Trophoblast cell (in vitro differentiated cells and primary cell): ENCODE measurements around the gene GFOD1.

Experiments
- DNase-seq, 2 donors: peaks; one replicate each; pipeline ENCODE4 v3.0.0-alpha.2; 2016
- H2AFZ ChIP-seq: 2 replicates; pipeline ENCODE4 v1.6.1; 2013; ENCODE audit warnings: low read length, moderate library complexity, mild to moderate bottlenecking; ENCODE audit not compliant: insufficient read depth, poor library complexity
- H2AK5ac ChIP-seq: 2 replicates; pipeline ENCODE4 v1.6.1; 2013; ENCODE audit warnings: mild to moderate bottlenecking, low read length
- H2BK120ac ChIP-seq: 2 replicates; pipeline ENCODE4 v1.6.1; 2013; ENCODE audit warnings: low read length, mild to moderate bottlenecking, moderate library complexity; ENCODE audit not compliant: insufficient read depth, poor library complexity
- H2BK12ac ChIP-seq: 2 replicates; pipeline ENCODE4 v1.6.1; 2013; ENCODE audit warnings: mild to moderate bottlenecking, low read length, moderate library complexity
- H2BK5ac ChIP-seq: 2 replicates; pipeline ENCODE4 v1.6.1; 2013; ENCODE audit warnings: low read length, low read depth, moderate library complexity, mild to moderate bottlenecking; ENCODE audit not compliant: poor library complexity
- H3K14ac ChIP-seq: 2 replicates; pipeline ENCODE4 v1.6.1; 2013; ENCODE audit warnings: mild to moderate bottlenecking, low read length
- H3K18ac ChIP-seq: 2 replicates; pipeline ENCODE4 v1.6.1; 2013; ENCODE audit warnings: mild to moderate bottlenecking, low read length
- H3K23ac ChIP-seq: 2 replicates; pipeline ENCODE4 v1.6.1; 2013; ENCODE audit warnings: low read length
- H3K27ac ChIP-seq: 2 replicates; pipeline ENCODE4 v1.5.1; 2013; ENCODE audit warnings: low read depth, mild to moderate bottlenecking, inconsistent platforms, low read length, moderate library complexity
- H3K27me3 ChIP-seq: 2 replicates; pipeline ENCODE4 v1.6.1; 2013; ENCODE audit warnings: inconsistent platforms, mild to moderate bottlenecking, low read length, moderate library complexity; ENCODE audit not compliant: insufficient read depth
- H3K36me3 ChIP-seq, 2 experiments: 1 replicate in 1 of 2; 2 replicates in 1 of 2; pipeline ENCODE4 v1.6.1; 2013; ENCODE audit warnings: low read length in 2 of 2, mild to moderate bottlenecking in 2 of 2, moderate library complexity in 1 of 2; ENCODE audit not compliant: insufficient read depth in 2 of 2, control insufficient read depth in 1 of 2
- H3K4ac ChIP-seq: 2 replicates; pipeline ENCODE4 v1.6.1; 2013; ENCODE audit warnings: low read depth, mild to moderate bottlenecking, low read length, moderate library complexity
- H3K4me1 ChIP-seq, 2 experiments: 1 replicate in 1 of 2; 2 replicates in 1 of 2; pipeline ENCODE4 v1.6.1; 2013; ENCODE audit warnings: low read length in 2 of 2, mild to moderate bottlenecking in 2 of 2, moderate library complexity in 1 of 2; ENCODE audit not compliant: insufficient read depth in 2 of 2, control insufficient read depth in 1 of 2
- H3K4me2 ChIP-seq: 2 replicates; pipeline ENCODE4 v1.6.1; 2013; ENCODE audit warnings: inconsistent platforms, mild to moderate bottlenecking, low read length, moderate library complexity
- H3K4me3 ChIP-seq: 2 replicates; pipeline ENCODE4 v1.5.1; 2013; ENCODE audit warnings: mild to moderate bottlenecking, low read depth, low read length, inconsistent platforms
- H3K79me1 ChIP-seq: one replicate; pipeline ENCODE4 v1.6.1; 2013; ENCODE audit warnings: low read length
- H3K79me2 ChIP-seq: 2 replicates; pipeline ENCODE4 v1.6.1; 2013; ENCODE audit warnings: low read length, mild to moderate bottlenecking; ENCODE audit not compliant: control insufficient read depth, insufficient read depth, poor library complexity
- H3K9ac ChIP-seq: 2 replicates; pipeline ENCODE4 v1.6.1; 2013; ENCODE audit warnings: mild to moderate bottlenecking, low read length
- H3K9me3 ChIP-seq: 2 replicates; pipeline ENCODE4 v1.6.1; 2013; ENCODE audit warnings: low read depth, mild to moderate bottlenecking, control low read depth, inconsistent platforms, low read length; ENCODE audit not compliant: insufficient read depth
- H4K12ac ChIP-seq: 2 replicates; pipeline ENCODE4 v1.6.1; 2013; ENCODE audit warnings: low read depth, mild to moderate bottlenecking, low read length, moderate library complexity
- H4K8ac ChIP-seq: 2 replicates; pipeline ENCODE4 v1.6.1; 2013; ENCODE audit warnings: low read depth, mild to moderate bottlenecking, low read length, moderate library complexity
- H4K91ac ChIP-seq: one replicate; pipeline ENCODE4 v1.6.1; 2013; ENCODE audit warnings: low read depth, mild to moderate bottlenecking, low read length, moderate library complexity
- WGBS: extraction: QIAGEN DNeasy Blood & Tissue Kit; methylation state at CpG from one replicate; pipeline ENCODE4 v1.1.7; 2013; ENCODE audit warnings: missing lambda C conversion rate; ENCODE audit not compliant: insufficient read length, insufficient coverage; ENCODE audit errors: extremely low coverage; 5-methylcytosine and 5-hydroxymethylcytosine counted together

Gene GFOD1

GRCh38 chr6:13362412-13362811, 125.0 kb downstream of the GFOD1 start:
- Histone ChIP-seq H3K79me2 (no peaks in the 10 kb centered on the region), H3K36me3 (peaks cover 0 to 5% of the 10 kb centered on the region in 2 experiments), H3K4me1 (peaks cover 8 to 15% of the 10 kb centered on the region in 2 experiments), H3K79me1 (peaks cover 4% of the 10 kb centered on the region), H4K12ac (no peak overlapping the region), H3K4ac (no peak overlapping the region), H3K14ac (no peak overlapping the region), H2BK12ac (no peak overlapping the region), H3K4me2 (no peak overlapping the region), H3K23ac (no peak overlapping the region), H2BK5ac (no peak overlapping the region), H4K8ac (no peak overlapping the region), H3K27ac (peak overlapping the region; percentile 41), H2BK120ac (no peak overlapping the region), H2AFZ (no peak overlapping the region), H3K9ac (no peak overlapping the region), H4K91ac (no peak overlapping the region), H3K27me3 (no peaks in the 10 kb centered on the region), H3K9me3 (peaks cover 3% of the 10 kb centered on the region), H2AK5ac (no peak overlapping the region), H3K4me3 (no peak overlapping the region), H3K18ac (no peak overlapping the region)
- DNase-seq, result peak; percentile 88 to 92
- WGBS, result no CpG with 5 or more reads among the region's 5 CpGs

- H4K8ac ChIP-seq, result no peak overlapping the region
- H3K14ac ChIP-seq, result peak overlapping the region; percentile 28
- no peak overlapping the region for H3K4me2 ChIP-seq
- H3K79me1 ChIP-seq, result peaks cover 4% of the 10 kb centered on the region
- H4K12ac ChIP-seq, result no peak overlapping the region
- H3K9me3 ChIP-seq, result peaks cover 3% of the 10 kb centered on the region
- peaks cover 0 to 5% of the 10 kb centered on the region in 2 experiments for H3K36me3 ChIP-seq
- H3K79me2 ChIP-seq, result no peaks in the 10 kb centered on the region
- H3K4me1 ChIP-seq, result peaks cover 8 to 17% of the 10 kb centered on the region in 2 experiments
- DNase-seq, result peak in 1 of 2 donors; percentile 67
- H3K9ac ChIP-seq, result no peak overlapping the region
- H2AFZ ChIP-seq, result no peak overlapping the region
- peak overlapping the region; percentile 21 for H3K4ac ChIP-seq
- H3K27me3 ChIP-seq, result no peaks in the 10 kb centered on the region
- WGBS, result no CpG with 5 or more reads among the region's 6 CpGs
- H4K91ac ChIP-seq, result no peak overlapping the region
- H3K4me3 ChIP-seq, result no peak overlapping the region
- H3K27ac ChIP-seq, result no peak overlapping the region
- H3K23ac ChIP-seq, result no peak overlapping the region
- H2BK5ac ChIP-seq, result no peak overlapping the region
- no peak overlapping the region for H2BK12ac ChIP-seq
- no peak overlapping the region for H2AK5ac ChIP-seq
- H3K18ac ChIP-seq, result no peak overlapping the region
- H2BK120ac ChIP-seq, result no peak overlapping the region
These were observed 126.5 kb downstream of the GFOD1 start for GRCh38 chr6:13360671-13361540.

- no peaks in the 10 kb centered on the region for H3K27me3 ChIP-seq
- no peak overlapping the region for H3K4ac ChIP-seq
- H3K79me2 ChIP-seq, result no peaks in the 10 kb centered on the region
- H3K9me3 ChIP-seq, result no peaks in the 10 kb centered on the region
- no peak overlapping the region for H3K18ac ChIP-seq
- no peak for DNase-seq
- no peak overlapping the region for H4K91ac ChIP-seq
- no CpG with 5 or more reads among the region's 6 CpGs for WGBS
- H3K79me1 ChIP-seq, result peaks cover 10% of the 10 kb centered on the region
- H3K36me3 ChIP-seq, result no peaks in the 10 kb centered on the region
- no peak overlapping the region for H2BK120ac ChIP-seq
- H2BK12ac ChIP-seq, result no peak overlapping the region
- no peak overlapping the region for H2AK5ac ChIP-seq
- H4K12ac ChIP-seq, result no peak overlapping the region
- peaks cover 19 to 29% of the 10 kb centered on the region in 2 experiments for H3K4me1 ChIP-seq
- H3K4me2 ChIP-seq, result no peak overlapping the region
- H3K27ac ChIP-seq, result no peak overlapping the region
- no peak overlapping the region for H3K9ac ChIP-seq
- no peak overlapping the region for H3K14ac ChIP-seq
- no peak overlapping the region for H2BK5ac ChIP-seq
- H2AFZ ChIP-seq, result no peak overlapping the region
- no peak overlapping the region for H4K8ac ChIP-seq
- H3K4me3 ChIP-seq, result no peak overlapping the region
- no peak overlapping the region for H3K23ac ChIP-seq
These were observed 128.1 kb downstream of the GFOD1 start for GRCh38 chr6:13359287-13359686.

GRCh38 chr6:13358511-13358910, 128.9 kb downstream of the GFOD1 start:
- H3K4ac ChIP-seq, result no peak overlapping the region
- no peak overlapping the region for H3K14ac ChIP-seq
- H3K4me1 ChIP-seq, result peaks cover 19 to 29% of the 10 kb centered on the region in 2 experiments
- H2AK5ac ChIP-seq, result no peak overlapping the region
- H3K9ac ChIP-seq, result no peak overlapping the region
- H3K36me3 ChIP-seq, result no peaks in the 10 kb centered on the region
- no peak overlapping the region for H3K23ac ChIP-seq
- H3K79me2 ChIP-seq, result no peaks in the 10 kb centered on the region
- no peak overlapping the region for H2BK12ac ChIP-seq
- H2AFZ ChIP-seq, result no peak overlapping the region
- no peak overlapping the region for H2BK120ac ChIP-seq
- no peak overlapping the region for H3K27ac ChIP-seq
- no peak overlapping the region for H4K12ac ChIP-seq
- no peaks in the 10 kb centered on the region for H3K9me3 ChIP-seq
- H3K4me2 ChIP-seq, result no peak overlapping the region
- no CpG with 5 or more reads among the region's 2 CpGs for WGBS
- H4K8ac ChIP-seq, result no peak overlapping the region
- no peak for DNase-seq
- H3K79me1 ChIP-seq, result peaks cover 10% of the 10 kb centered on the region
- H3K27me3 ChIP-seq, result no peaks in the 10 kb centered on the region
- H3K18ac ChIP-seq, result no peak overlapping the region
- H4K91ac ChIP-seq, result no peak overlapping the region
- H2BK5ac ChIP-seq, result no peak overlapping the region
- H3K4me3 ChIP-seq, result no peak overlapping the region
